GM12878 (cell line): ENCODE results near the gene SPR. TPM values are rescaled to one million over a fixed set of nuclear protein-coding genes. Genes with fewer than 3 reads are reported as not detected.

Experiments used
- ATAC-seq: fragments of 200-7000 bp; cut with Tn5 transposase; 3 replicates; pipeline ENCODE4 v1.9.1; 2020; ENCODE audit warnings: mild to moderate bottlenecking, moderate library complexity
- BruUV-seq: library from RNA; stranded (reverse); fragments of 400-500 nt; replicated peaks from 2 replicates; lab custom pipeline; 2021; lab: Mats Ljungman, UMichigan
- CTCF ChIA-PET: fragments of 300-600 bp; sonication (Branson Sonifier 250); formaldehyde crosslinking; extraction: SDS; loops from one replicate; lab custom pipeline; 2021; ENCODE audit warnings: inconsistent platforms; lab: Yijun Ruan, JAX
- POLR2A ChIA-PET: fragments of 350-600 bp; formaldehyde crosslinking; extraction: SDS; loops from one replicate; lab custom pipeline; 2021; ENCODE audit warnings: inconsistent platforms; lab: Charles Lee
- RAD21 ChIA-PET: fragments of 300-600 bp; sonication (Branson Sonifier 250); formaldehyde crosslinking; loops from one replicate; lab custom pipeline; 2023; ENCODE audit warnings: antibody characterized with exemption; ENCODE audit not compliant: unreplicated experiment; lab: Charles Lee
- SMC1A ChIA-PET: fragments of 300-600 bp; sonication (Branson Sonifier 250); formaldehyde crosslinking; loops from one replicate; lab custom pipeline; 2023; ENCODE audit not compliant: unreplicated experiment, uncharacterized antibody; lab: Charles Lee
- DNase-seq: peaks from one replicate; pipeline ENCODE4 v3.0.0-alpha.2; 2011; ENCODE audit warnings: low read depth, low spot score
- FAIRE-seq: peaks from 3 replicates; lab custom pipeline; 2011; peaks lifted over from hg19 to GRCh38; lab: Jason Lieb, UNC
- H2AFZ ChIP-seq: 2 replicates; pipeline ENCODE4 v1.6.0; 2011; ENCODE audit warnings: low read depth, low read length, control low read depth; ENCODE audit not compliant: control insufficient read depth
- H3K27ac ChIP-seq: 2 replicates; pipeline ENCODE4 v1.5.1; 2011; ENCODE audit warnings: control low read depth; ENCODE audit not compliant: control insufficient read depth, insufficient read depth
- H3K27me3 ChIP-seq, 2 experiments: replicated peaks in 1 of 2; 2 replicates each; pipeline versions ENCODE4 v1.6.0 to v1.6.1; 2011; ENCODE audit warnings: low read length in 1 of 2; ENCODE audit not compliant: control insufficient read depth in 2 of 2, insufficient read depth in 2 of 2
- H3K36me3 ChIP-seq, 2 experiments: 2 replicates each; pipeline ENCODE4 v1.5.1; 2011; ENCODE audit warnings: low read length in 1 of 2; ENCODE audit not compliant: control insufficient read depth in 2 of 2, insufficient read depth in 2 of 2
- H3K4me1 ChIP-seq: 2 replicates; pipeline ENCODE4 v1.6.1; 2011; ENCODE audit warnings: mild to moderate bottlenecking, low read length, moderate library complexity, mixed read lengths; ENCODE audit not compliant: control insufficient read depth, insufficient read depth
- H3K4me2 ChIP-seq: 2 replicates; pipeline ENCODE4 v1.6.0; 2011; ENCODE audit warnings: control low read depth; ENCODE audit not compliant: control insufficient read depth, insufficient read depth
- H3K4me3 ChIP-seq: fragments of 200-600 bp; sonication (generic); 2 replicates; pipeline ENCODE4 v1.5.1; 2016
- H3K79me2 ChIP-seq: 2 replicates; pipeline ENCODE4 v1.6.0; 2011; ENCODE audit warnings: low read length; ENCODE audit not compliant: control insufficient read depth, insufficient read depth
- H3K9ac ChIP-seq: 2 replicates; pipeline ENCODE4 v1.8.0; 2011; ENCODE audit warnings: low read length, control low read depth, mixed read lengths; ENCODE audit not compliant: control insufficient read depth, insufficient read depth
- H3K9me3 ChIP-seq: replicated peaks from 3 replicates; pipeline ENCODE4 v1.5.1; 2011; ENCODE audit warnings: mild to moderate bottlenecking, low read length; ENCODE audit not compliant: control insufficient read depth, insufficient read depth
- H4K20me1 ChIP-seq: 2 replicates; pipeline ENCODE4 v1.6.0; 2011; ENCODE audit not compliant: control insufficient read depth, insufficient read depth
- ATF3 ChIP-seq: IDR thresholded peaks from 2 replicates; pipeline ENCODE4 v1.6.1; 2011; ENCODE audit warnings: low read depth, mild to moderate bottlenecking, low read length, moderate library complexity, borderline replicate concordance; ENCODE audit errors: extremely low read depth
- GATAD2B ChIP-seq: fragments of 450-650 bp; conservative IDR thresholded peaks from 2 replicates; pipeline ENCODE4 v1.6.1; 2017; ENCODE audit warnings: low read depth, mild to moderate bottlenecking, moderate library complexity
- HDAC6 ChIP-seq: fragments of 200-600 bp; sonication (generic); IDR thresholded peaks from one replicate; pipeline ENCODE4 v1.8.0; 2017; ENCODE audit warnings: antibody characterized with exemption; ENCODE audit not compliant: unreplicated experiment
- HSF1 ChIP-seq: fragments of 150-350 bp; IDR thresholded peaks from 2 replicates; pipeline ENCODE4 v1.6.1; 2014; ENCODE audit warnings: mild to moderate bottlenecking, low read depth, low read length
- NRF1 ChIP-seq: conservative IDR thresholded peaks from 2 replicates; pipeline ENCODE4 v1.6.1; 2011; ENCODE audit warnings: mild to moderate bottlenecking, low read depth, low read length, improper control_type of control experiment
- PAX8 ChIP-seq: fragments of 450-650 bp; IDR thresholded peaks from 2 replicates; pipeline ENCODE4 v1.6.1; 2017; ENCODE audit warnings: mild to moderate bottlenecking, moderate library complexity
- PBX3 ChIP-seq: IDR thresholded peaks from 2 replicates; pipeline ENCODE4 v1.6.1; 2011; ENCODE audit warnings: mild to moderate bottlenecking, low read depth, low read length, moderate library complexity; ENCODE audit not compliant: insufficient replicate concordance
- POLR2AphosphoS5 ChIP-seq: IDR thresholded peaks from 2 replicates; pipeline ENCODE4 v1.6.1; 2011; ENCODE audit warnings: mild to moderate bottlenecking, low read length, inconsistent platforms
- REST ChIP-seq: IDR thresholded peaks from 2 replicates; pipeline ENCODE4 v1.6.1; 2012; ENCODE audit warnings: mild to moderate bottlenecking, low read depth, low read length
- RFX5 ChIP-seq: IDR thresholded peaks from 2 replicates; pipeline ENCODE4 v1.6.1; 2011; ENCODE audit warnings: low read depth, low read length, improper control_type of control experiment
- SMC3 ChIP-seq: IDR thresholded peaks from 2 replicates; pipeline ENCODE4 v1.6.1; 2011; ENCODE audit warnings: low read length, improper control_type of control experiment, borderline replicate concordance
- SREBF1 ChIP-seq: IDR thresholded peaks from 2 replicates; pipeline ENCODE4 v1.6.1; 2012; ENCODE audit warnings: mild to moderate bottlenecking, low read length
- ZSCAN29 ChIP-seq: fragments of 450-650 bp; IDR thresholded peaks from 2 replicates; pipeline ENCODE4 v1.6.1; 2017; ENCODE audit warnings: mild to moderate bottlenecking, moderate library complexity
- ZZZ3 ChIP-seq: IDR thresholded peaks from 2 replicates; pipeline ENCODE4 v1.6.1; 2011; ENCODE audit warnings: low read depth; ENCODE audit not compliant: control insufficient read depth, insufficient read length
- WGBS: methylation state at CpG from one replicate; pipeline ENCODE4 v1.1.6; 2016; ENCODE audit warnings: low lambda C conversion rate; ENCODE audit not compliant: insufficient replicate concordance, insufficient coverage; ENCODE audit errors: missing lambda C conversion rate; 5-methylcytosine and 5-hydroxymethylcytosine counted together
- in situ Hi-C: fragments of 300-500 bp; cut with MboI; formaldehyde crosslinking; loops from 9 replicates; pipeline ENCODE4 v1.14.3; 2018; ENCODE audit warnings: mixed read lengths
- intact Hi-C: fragments of 100-400 bp; cut with micrococcal nuclease; formaldehyde crosslinking; loops from one replicate; pipeline ENCODE4 v1.14.2; 2022; ENCODE audit not compliant: unreplicated experiment
- polyA plus RNA-seq, 11 experiments: library from polyadenylated mRNA; depleted of rRNA in 4 of 11; unstranded in 6 of 11; stranded (reverse) in 5 of 11; fragments of >200 nt; fragmentation: Nextera tagmentation in 4 of 11; fragmentation: Illumina TruSeq in 1 of 11; extraction: Ambion mirVana in 4 of 11; extraction: Trizol in 1 of 11; gene quantifications; 1 replicate in 1 of 11; 2 replicates in 10 of 11; pipeline versions ENCODE4 v1.2.1 to v1.2.3, GENCODE V29; 2011 to 2016; ENCODE audit warnings: inconsistent platforms in 2 of 11, missing spikeins in 2 of 11, low read depth in 1 of 11
- total RNA-seq, 4 experiments: library from RNA; depleted of rRNA in 3 of 4; stranded (reverse); fragments of >200 nt in 3 of 4; fragmentation: Illumina TruSeq in 1 of 4; extraction: Trizol in 1 of 4; gene quantifications; 2 replicates each; pipeline versions ENCODE4 v1.2.1 to v1.2.3, GENCODE V29; 2013 to 2021

Gene SPR
- total and polyA plus RNA-seq, 10 of the 15 experiments (the other 5 are each of a cell fraction or from before 2014, with no cell fraction given): 0.68 to 7.8 (median 2.5) TPM

- 34% methylated on average over 7 of the region's 7 CpGs for WGBS
- H3K4me2 ChIP-seq: no peak overlapping the region
- no peak overlapping the region for H3K9ac ChIP-seq
- H3K4me1 ChIP-seq: peaks cover 9% of the 10 kb centered on the region
- no peak for FAIRE-seq
- SMC1A ChIA-PET: interaction anchor here (1.5 to 5.6 kb wide), 3 partner anchors 13 to 20 kb away, joined by 3 to 48 read pairs (median 23); no protein-coding TSS in a partner anchor
- intact Hi-C loops: no loop called here
- peaks cover 9 to 34% of the 10 kb centered on the region in 2 experiments for H3K27me3 ChIP-seq
- no peak overlapping the region for H2AFZ ChIP-seq
- no TSS peak for BruUV-seq
- no peak for ATAC-seq
- POLR2A ChIA-PET: interaction anchor here (0.6 to 5.8 kb wide), 2 partner anchors 11 to 19 kb away, joined by 3 to 42 read pairs; no protein-coding TSS in a partner anchor
- no peak overlapping the region for H3K27ac ChIP-seq
- H3K4me3 ChIP-seq: no peak overlapping the region
- TF ChIP-seq REST (no peak), HDAC6 (no peak), RFX5 (no peak), POLR2AphosphoS5 (no peak), ZSCAN29 (no peak), ATF3 (no peak), PBX3 (no peak), SMC3 (no peak), ZZZ3 (no peak), NRF1 (no peak), PAX8 (no peak), GATAD2B (no peak), HSF1 (no peak), SREBF1 (no peak)
- TF ChIP-seq, all 136 proteins: peak for 0
- Histone ChIP-seq H4K20me1 (no peaks in the 10 kb centered on the region), H3K9me3 (no peaks in the 10 kb centered on the region), H3K79me2 (no peaks in the 10 kb centered on the region), H3K36me3 (no peaks in the 10 kb centered on the region)
- no peak for DNase-seq
- in situ Hi-C loops: no loop called here
- CTCF ChIA-PET: interaction anchor here (1.0 to 6.3 kb wide), 2 partner anchors 21 to 26 kb away, joined by 3 to 106 read pairs; no protein-coding TSS in a partner anchor
- RAD21 ChIA-PET: interaction anchor here (2.0 to 6.7 kb wide), 2 partner anchors 20 to 60 kb away, joined by 7 to 88 read pairs; no protein-coding TSS in a partner anchor
These were observed 26.4 kb downstream of the SPR start for GRCh38 chr2:72913486-72914205.
